Loucy (cell line): ENCODE results near the gene CD37.
A peak's percentile ranks its signal among the peaks of the same experiment; 100 is the strongest.

Experiments
- H2AFZ ChIP-seq: fragments of 200-600 bp; sonication (generic); 2 replicates; pipeline ENCODE4 v1.6.0; 2016; ENCODE audit warnings: antibody characterized with exemption, mild to moderate bottlenecking, low read length, moderate library complexity
- H3F3A ChIP-seq: fragments of 200-600 bp; 2 replicates; pipeline ENCODE4 v1.6.0; 2016; ENCODE audit warnings: antibody characterized with exemption, low read depth, mild to moderate bottlenecking
- H3K27me3 ChIP-seq: fragments of 200-600 bp; sonication (generic); 2 replicates; pipeline ENCODE4 v1.6.1; 2014; ENCODE audit warnings: low read length, mild to moderate bottlenecking; ENCODE audit not compliant: insufficient read depth, poor library complexity, severe bottlenecking
- H3K36me3 ChIP-seq: fragments of 200-600 bp; sonication (generic); 2 replicates; pipeline ENCODE4 v1.6.1; 2016; ENCODE audit warnings: low read length; ENCODE audit not compliant: insufficient read depth
- H3K4me1 ChIP-seq: fragments of 200-600 bp; sonication (generic); 2 replicates; pipeline ENCODE4 v1.5.1; 2014; ENCODE audit warnings: low read length, mild to moderate bottlenecking; ENCODE audit not compliant: insufficient read depth, poor library complexity, severe bottlenecking
- H3K4me2 ChIP-seq: fragments of 200-600 bp; sonication (generic); 2 replicates; pipeline ENCODE4 v1.6.0; 2014; ENCODE audit warnings: antibody characterized with exemption, low read length, low read depth, mild to moderate bottlenecking; ENCODE audit not compliant: poor library complexity, severe bottlenecking
- H3K4me3 ChIP-seq: fragments of 200-600 bp; sonication (generic); 2 replicates; pipeline ENCODE4 v1.5.1; 2014; ENCODE audit warnings: low read length, mild to moderate bottlenecking, mixed read lengths; ENCODE audit not compliant: poor library complexity, severe bottlenecking
- H3K79me2 ChIP-seq: fragments of 200-600 bp; sonication (generic); 2 replicates; pipeline ENCODE4 v1.6.1; 2014; ENCODE audit warnings: low read length; ENCODE audit not compliant: insufficient read depth
- H3K9ac ChIP-seq: fragments of 200-600 bp; sonication (generic); 2 replicates; pipeline ENCODE4 v1.6.0; 2014; ENCODE audit warnings: mild to moderate bottlenecking, low read depth, low read length, moderate library complexity; ENCODE audit not compliant: poor library complexity, severe bottlenecking
- H3K9me2 ChIP-seq: fragments of 200-600 bp; sonication (generic); replicated peaks from 2 replicates; pipeline ENCODE4 v1.6.1; 2016; ENCODE audit warnings: low read depth, low read length, mixed read lengths
- H3K9me3 ChIP-seq: fragments of 200-600 bp; sonication (generic); 2 replicates; pipeline ENCODE4 v1.6.1; 2014; ENCODE audit warnings: mild to moderate bottlenecking, antibody characterized with exemption, low read length, low read depth; ENCODE audit not compliant: insufficient read depth
- H4K20me1 ChIP-seq: fragments of 200-600 bp; sonication (generic); 2 replicates; pipeline ENCODE4 v1.6.0; 2014; ENCODE audit warnings: antibody characterized with exemption, low read length, mild to moderate bottlenecking; ENCODE audit not compliant: insufficient read depth, poor library complexity, severe bottlenecking
- EZH2phosphoT487 ChIP-seq: fragments of 200-600 bp; IDR thresholded peaks from 2 replicates; pipeline ENCODE4 v1.6.1; 2018; ENCODE audit warnings: antibody characterized with exemption, mild to moderate bottlenecking, moderate library complexity, borderline replicate concordance
- TF ChIP-seq, protein P1 (sequence below): fragments of 200-600 bp; sonication (generic); conservative IDR thresholded peaks from 2 replicates; pipeline ENCODE4 v1.5.1; 2014; ENCODE audit warnings: mild to moderate bottlenecking, antibody characterized with exemption, low read length

The CD37 gene

DNA sequence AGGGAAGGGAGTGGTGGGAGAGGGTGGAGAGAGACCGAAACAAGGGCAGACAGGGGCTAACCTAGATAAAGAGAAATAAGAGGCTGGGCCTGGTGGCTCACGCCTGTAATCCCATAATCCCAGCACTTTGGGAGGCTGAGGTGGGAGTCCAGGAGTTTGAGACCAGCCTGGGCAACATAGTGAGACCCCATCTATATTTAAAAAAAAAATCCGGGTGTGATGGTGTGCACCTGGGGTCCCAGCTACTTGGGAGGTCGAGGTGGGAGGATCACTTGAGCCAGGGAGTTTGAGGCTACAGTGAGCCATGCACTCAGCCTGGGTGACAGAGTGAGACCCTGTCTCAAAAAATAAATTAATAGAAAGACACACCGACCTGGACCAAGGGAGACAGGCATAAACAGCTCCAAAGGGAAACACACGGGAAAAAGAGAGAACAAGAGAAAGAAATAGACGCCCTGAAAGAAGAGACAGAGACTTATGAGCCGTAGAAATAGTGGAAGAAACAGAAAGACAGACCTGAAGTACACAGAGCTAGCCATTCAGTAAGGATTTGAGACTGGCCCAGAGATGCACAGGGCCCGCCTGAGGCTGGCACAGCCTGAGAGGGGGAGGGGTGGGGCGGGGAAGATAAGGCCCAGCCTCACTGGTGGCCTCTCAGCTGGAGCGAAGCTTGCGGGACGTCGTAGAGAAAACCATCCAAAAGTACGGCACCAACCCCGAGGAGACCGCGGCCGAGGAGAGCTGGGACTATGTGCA lies 2.2 kb downstream of the CD37 start:
- Histone ChIP-seq H3K27me3 (no peaks in the 10 kb centered on the region), H3K79me2 (peaks cover 16% of the 10 kb centered on the region; the same call in 1 of the 2 replicates), H3K9ac (no peak overlapping the region), H3K36me3 (no peaks in the 10 kb centered on the region), H2AFZ (no peak overlapping the region), H3K4me1 (peaks cover 38% of the 10 kb centered on the region), H3K9me2 (no peaks in the 10 kb centered on the region), H3K4me2 (peak overlapping the region; percentile 85), H3K4me3 (no peak overlapping the region), H3K9me3 (no peaks in the 10 kb centered on the region), H4K20me1 (no peaks in the 10 kb centered on the region), H3F3A (0 out of 2 replicates have a peak, but pooled peaks cover 5% of the 10 kb centered on the region)
- TF ChIP-seq EZH2phosphoT487: no peak
- TF ChIP-seq, protein P1, sequence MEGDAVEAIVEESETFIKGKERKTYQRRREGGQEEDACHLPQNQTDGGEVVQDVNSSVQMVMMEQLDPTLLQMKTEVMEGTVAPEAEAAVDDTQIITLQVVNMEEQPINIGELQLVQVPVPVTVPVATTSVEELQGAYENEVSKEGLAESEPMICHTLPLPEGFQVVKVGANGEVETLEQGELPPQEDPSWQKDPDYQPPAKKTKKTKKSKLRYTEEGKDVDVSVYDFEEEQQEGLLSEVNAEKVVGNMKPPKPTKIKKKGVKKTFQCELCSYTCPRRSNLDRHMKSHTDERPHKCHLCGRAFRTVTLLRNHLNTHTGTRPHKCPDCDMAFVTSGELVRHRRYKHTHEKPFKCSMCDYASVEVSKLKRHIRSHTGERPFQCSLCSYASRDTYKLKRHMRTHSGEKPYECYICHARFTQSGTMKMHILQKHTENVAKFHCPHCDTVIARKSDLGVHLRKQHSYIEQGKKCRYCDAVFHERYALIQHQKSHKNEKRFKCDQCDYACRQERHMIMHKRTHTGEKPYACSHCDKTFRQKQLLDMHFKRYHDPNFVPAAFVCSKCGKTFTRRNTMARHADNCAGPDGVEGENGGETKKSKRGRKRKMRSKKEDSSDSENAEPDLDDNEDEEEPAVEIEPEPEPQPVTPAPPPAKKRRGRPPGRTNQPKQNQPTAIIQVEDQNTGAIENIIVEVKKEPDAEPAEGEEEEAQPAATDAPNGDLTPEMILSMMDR: no peak

DNA sequence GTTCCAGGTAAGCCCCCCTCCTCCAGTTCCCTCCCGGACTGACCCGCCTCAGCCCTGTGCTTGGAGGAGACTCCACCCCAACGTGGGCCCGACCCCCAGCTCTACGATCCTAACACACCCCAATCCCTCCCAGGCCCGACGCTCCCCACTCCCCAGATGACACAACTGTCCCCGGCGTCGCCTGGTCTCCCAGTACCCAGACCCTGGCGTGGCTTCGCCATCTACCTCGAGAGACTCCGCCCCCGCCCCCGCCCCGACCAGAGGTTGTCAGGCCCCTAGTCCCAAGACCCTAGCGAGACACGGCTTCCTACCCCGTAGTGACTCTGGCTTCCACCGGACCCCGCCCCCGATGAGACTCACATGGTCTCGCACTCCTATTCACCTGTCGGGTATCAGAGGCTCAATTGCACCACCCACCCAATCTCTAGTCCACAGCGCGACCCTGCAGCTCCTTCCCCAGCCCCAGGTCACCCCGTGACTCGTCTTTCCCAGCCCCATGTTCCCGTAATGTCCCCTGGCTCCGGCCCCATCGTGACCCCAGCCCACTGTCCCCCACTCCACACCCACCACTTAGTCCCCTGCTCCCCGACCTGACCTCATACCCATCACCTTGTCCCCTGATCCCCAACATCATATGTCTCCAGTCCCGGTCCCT lies 2.9 kb downstream of the CD37 start:
- H3K4me3 ChIP-seq: no peak overlapping the region
- no peak overlapping the region for H3K4me2 ChIP-seq
- peaks cover 16% of the 10 kb centered on the region; the same call in 1 of the 2 replicates for H3K79me2 ChIP-seq
- H3K9ac ChIP-seq: no peak overlapping the region
- no peaks in the 10 kb centered on the region for H3K27me3 ChIP-seq
- no peak overlapping the region for H2AFZ ChIP-seq
- TF ChIP-seq EZH2phosphoT487: no peak
- TF ChIP-seq, protein P1: no peak
- 0 out of 2 replicates have a peak, but pooled peaks cover 5% of the 10 kb centered on the region for H3F3A ChIP-seq
- H3K9me2 ChIP-seq: no peaks in the 10 kb centered on the region
- H3K36me3 ChIP-seq: no peaks in the 10 kb centered on the region
- H3K4me1 ChIP-seq: peaks cover 38% of the 10 kb centered on the region
- no peaks in the 10 kb centered on the region for H3K9me3 ChIP-seq
- no peaks in the 10 kb centered on the region for H4K20me1 ChIP-seq

DNA sequence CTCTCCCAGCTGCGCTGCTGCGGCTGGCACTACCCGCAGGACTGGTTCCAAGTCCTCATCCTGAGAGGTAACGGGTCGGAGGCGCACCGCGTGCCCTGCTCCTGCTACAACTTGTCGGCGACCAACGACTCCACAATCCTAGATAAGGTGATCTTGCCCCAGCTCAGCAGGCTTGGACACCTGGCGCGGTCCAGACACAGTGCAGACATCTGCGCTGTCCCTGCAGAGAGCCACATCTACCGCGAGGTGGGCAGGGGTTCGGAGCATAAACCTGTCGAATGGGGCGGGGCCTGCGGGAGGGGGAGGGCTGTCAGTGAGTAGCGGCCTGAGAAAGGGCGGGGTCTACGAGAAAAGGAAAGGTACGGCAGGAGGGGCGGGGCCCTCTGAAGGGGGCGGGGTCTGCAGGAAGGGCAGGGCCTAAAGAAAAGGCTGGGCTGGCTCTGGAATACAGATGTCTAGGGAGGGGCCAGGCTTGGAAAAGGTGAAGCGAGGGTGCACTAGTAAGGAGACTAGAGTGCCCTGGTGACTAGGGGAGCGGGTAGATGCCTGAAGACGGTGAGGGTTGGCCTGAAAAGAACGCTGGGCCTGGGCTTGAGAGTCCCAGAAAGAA lies 3.6 kb downstream of the CD37 start:
- Histone ChIP-seq H3K9me3 (no peaks in the 10 kb centered on the region), H3K9ac (no peak overlapping the region), H3K9me2 (no peaks in the 10 kb centered on the region), H4K20me1 (no peaks in the 10 kb centered on the region), H3K4me1 (peaks cover 32% of the 10 kb centered on the region), H2AFZ (no peak overlapping the region), H3K79me2 (peaks cover 16% of the 10 kb centered on the region; the same call in 1 of the 2 replicates), H3F3A (0 out of 2 replicates have a peak, but pooled peaks cover 5% of the 10 kb centered on the region), H3K4me3 (no peak overlapping the region), H3K27me3 (no peaks in the 10 kb centered on the region), H3K4me2 (no peak overlapping the region), H3K36me3 (no peaks in the 10 kb centered on the region)
- TF ChIP-seq, protein P1: no peak
- no peak for TF ChIP-seq EZH2phosphoT487
